GM19193 (cell line): Measurements from ENCODE around the gene NEDD9.

Experiments
- POLR2A ChIP-seq: IDR thresholded peaks from 4 replicates; pipeline ENCODE4 v1.6.1; 2011; ENCODE audit not compliant: insufficient read depth, insufficient read length; ENCODE audit errors: extremely low read depth

The NEDD9 gene

DNA sequence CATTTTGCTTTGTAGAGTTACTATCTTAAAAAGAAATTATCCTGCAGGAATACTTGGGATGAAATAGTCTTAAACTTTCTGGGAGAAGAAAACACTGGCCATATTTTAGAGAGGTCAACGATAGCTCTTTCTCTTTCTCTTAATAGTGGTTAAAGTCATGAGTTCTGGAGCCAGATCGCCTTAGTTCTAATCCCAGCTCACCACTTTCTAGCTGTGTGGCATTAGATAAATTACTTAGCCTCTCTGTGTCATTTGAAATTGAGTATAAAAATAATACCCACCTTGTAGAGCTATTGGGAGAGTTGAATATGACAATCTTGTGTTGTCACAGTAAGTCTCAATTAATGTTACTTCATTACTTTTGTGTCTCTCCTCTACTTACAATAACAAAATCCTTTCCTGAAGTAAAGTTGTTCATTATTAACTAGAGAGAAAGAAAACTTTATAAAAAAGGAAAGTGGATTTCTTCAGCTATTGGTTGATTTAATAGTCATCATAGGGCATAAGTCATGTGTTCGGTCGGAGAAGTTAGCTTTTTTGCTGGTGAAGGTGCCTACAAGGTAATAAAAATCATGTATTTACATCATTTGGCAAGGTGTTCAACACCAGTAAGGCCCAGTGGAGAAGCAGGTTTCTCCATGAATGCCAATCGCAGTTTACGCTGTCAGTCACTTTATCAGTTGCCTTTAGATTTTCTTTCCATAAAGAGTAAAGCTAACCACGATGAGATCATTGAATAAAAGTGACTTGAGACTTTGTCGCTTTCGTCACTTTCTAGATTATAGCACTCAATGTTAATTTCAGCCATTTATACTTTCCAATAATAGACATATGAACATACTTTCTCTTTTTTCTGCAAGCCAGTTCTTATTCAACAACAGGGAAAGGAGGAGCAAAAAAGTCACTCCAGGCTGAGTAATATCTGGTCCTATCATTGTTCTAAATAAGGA, 2.0 kb downstream of the NEDD9 start:
- TF ChIP-seq POLR2A: no peak

DNA sequence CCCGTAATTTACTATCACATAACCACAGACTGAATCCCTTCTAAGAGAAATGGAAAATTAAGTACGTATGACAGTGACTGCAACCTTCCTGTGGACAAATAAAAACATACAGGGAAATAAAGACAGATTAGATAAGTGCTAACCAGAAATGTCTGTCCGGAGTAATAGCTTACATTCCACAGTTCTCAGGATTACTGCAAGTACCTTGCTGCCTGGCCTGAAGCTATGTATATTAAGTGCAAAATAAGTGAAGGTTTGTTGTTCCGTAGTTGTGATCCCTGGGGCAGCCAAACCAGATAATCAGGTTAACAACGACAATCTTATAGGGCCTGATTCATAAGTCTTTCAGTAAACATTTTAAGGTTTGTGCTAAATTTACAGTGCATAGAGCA, 2.8 kb downstream of the NEDD9 start:
- TF ChIP-seq POLR2A: no peak

DNA sequence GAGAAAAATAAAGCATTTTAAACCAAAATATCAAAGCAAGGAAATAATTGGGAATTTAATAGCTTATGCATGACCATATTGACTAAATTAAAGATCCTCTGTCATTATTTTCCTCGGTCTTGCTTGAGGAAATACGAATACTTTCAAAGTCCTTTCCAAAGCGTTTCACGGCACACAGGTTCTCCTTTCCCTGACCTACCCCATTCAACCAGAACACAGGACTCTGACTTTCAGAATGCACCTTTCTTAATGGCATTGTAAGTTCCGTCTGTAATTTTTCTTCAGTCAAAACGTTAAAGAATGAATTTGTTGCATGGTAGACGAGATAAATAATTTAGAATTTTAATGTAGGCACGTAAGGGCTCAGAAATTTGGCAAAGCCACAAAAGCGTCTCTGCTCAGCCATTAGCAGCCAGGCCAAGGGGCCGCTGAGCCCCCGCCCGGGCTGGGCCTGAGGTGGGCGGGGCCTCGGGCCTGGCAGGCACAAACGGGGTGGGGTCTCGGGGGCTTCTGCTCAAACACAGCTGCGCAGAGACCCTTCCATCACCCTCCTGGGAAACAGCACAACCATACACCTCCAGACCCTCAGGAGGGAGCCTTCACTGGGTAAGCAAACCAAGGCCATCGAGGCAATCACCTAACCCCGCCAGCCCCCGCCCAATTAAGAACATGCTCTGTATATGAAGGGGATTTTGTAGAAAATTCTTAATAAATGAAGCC, 3.4 kb downstream of the NEDD9 start:
- no peak for TF ChIP-seq POLR2A

DNA sequence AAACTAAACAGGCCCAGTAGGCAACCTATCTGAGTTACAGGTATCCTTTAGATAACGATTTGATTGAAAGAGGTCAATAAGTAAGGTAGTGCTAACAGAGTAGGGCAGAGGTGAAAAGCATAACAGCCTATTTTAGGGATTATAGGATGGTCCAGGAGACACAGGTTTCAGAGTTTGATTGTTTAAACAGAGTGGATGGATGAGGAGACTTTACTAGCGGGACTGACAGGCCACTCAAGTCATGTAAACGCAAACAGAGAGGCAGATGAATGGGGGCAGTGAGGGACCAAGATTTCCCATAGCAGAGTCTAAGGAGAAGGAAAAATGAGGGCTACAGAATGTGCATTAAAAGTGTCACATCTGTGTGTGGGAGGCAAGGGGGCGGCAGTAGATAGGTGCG, 4.8 kb downstream of the NEDD9 start:
- no peak for TF ChIP-seq POLR2A

DNA sequence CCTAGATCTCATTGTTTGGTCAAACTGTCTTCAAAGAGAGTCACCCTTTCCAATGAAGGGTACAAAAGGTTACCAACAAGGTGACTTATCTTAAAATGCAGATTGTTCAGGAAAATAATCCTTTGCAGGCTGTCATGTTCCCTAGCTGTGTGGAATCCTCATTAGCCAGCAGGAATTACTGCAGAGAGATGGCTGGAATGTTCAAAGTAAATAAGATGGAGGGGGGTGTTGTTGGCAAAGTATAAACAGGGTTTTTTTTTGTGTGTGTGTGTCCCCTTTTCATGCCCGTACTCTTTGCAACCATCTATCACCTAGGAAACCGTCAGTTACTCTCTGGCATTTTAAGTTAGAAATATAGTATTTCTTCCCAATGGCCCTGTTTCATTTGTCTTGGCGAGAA, 6.5 kb downstream of the NEDD9 start:
- TF ChIP-seq POLR2A: no peak

DNA sequence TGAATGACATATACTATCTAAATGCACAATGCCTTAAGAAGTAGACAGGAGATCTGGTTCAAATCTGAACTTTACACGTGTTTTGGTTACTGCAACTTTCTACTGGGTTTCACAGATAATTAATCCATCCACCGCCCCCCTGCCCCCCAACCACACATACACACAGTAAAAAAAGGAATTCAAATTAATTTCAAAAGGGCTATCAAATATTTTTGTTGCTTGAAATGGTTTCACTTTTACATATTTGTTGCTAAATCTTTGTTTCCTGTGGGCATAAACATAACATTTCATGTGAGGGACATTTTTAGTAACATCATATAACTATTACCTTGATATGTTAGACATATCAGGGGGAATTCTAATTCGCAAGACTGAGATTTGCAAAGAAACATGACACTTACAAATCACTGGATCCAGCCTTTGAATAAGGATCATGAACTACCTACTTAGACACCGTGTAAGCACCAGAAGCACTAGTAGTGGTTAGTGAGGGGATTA, 7.5 kb downstream of the NEDD9 start:
- TF ChIP-seq POLR2A: no peak

DNA sequence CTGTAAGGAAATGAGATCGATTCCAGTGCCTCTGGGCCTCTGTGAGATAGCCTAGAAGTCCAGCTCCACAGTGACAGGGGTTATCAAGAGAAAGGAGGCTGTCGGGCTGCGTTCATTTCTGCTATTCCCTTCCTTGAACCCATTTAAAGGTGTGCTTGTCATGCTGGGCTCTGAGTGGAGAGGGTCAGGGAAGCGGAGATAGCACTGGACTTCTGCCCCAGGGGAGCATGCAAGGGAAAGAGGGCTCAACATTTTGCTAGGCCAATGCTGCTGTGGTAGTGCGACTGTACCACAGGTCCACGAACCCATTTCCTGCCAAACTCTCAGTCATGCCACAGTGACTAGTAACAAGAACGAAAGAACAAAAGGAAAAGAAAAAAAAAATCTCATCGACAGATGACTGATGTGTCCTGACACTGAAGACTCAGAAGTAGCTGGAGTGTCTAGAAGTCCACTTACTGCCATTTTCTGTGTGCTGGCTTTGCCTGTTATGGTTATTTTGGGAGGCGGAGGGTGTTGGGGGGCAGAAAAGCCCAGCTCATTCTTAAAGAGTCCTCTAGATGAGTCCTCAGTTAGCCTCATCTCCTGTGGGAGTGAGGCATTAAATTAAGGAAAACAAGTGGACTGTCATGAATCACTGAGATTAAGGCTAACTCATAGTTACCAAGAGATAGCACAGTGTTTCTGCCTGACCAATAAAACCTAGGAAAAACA, 8.1 kb downstream of the NEDD9 start:
- no peak for TF ChIP-seq POLR2A

DNA sequence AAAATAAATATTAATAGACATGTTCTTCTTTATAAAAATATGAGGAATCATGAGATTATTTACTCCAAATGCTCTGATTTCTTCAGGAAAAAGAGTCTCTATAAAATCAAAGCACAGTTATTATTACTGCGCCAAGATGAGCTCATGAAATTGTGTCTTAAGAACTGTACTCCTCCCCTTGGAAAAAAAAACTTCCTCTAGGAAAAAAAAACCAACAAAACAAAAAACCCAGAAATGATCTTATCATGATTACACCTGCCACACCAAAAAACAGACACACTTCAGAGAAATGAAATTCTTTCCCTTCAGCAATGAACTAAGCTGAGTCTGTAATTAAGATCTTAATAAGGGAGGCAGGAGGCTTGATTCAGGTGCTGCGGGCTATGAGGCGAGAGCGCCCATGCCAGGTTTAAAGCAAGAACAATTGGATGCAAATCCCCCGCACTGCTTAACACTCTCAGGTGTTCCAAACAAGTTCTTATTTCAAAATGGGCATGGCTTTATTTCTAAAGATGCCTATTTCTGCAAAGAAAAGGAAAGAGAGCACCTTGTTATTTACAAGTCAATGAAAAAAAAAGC, 9.1 kb downstream of the NEDD9 start:
- TF ChIP-seq POLR2A: no peak

DNA sequence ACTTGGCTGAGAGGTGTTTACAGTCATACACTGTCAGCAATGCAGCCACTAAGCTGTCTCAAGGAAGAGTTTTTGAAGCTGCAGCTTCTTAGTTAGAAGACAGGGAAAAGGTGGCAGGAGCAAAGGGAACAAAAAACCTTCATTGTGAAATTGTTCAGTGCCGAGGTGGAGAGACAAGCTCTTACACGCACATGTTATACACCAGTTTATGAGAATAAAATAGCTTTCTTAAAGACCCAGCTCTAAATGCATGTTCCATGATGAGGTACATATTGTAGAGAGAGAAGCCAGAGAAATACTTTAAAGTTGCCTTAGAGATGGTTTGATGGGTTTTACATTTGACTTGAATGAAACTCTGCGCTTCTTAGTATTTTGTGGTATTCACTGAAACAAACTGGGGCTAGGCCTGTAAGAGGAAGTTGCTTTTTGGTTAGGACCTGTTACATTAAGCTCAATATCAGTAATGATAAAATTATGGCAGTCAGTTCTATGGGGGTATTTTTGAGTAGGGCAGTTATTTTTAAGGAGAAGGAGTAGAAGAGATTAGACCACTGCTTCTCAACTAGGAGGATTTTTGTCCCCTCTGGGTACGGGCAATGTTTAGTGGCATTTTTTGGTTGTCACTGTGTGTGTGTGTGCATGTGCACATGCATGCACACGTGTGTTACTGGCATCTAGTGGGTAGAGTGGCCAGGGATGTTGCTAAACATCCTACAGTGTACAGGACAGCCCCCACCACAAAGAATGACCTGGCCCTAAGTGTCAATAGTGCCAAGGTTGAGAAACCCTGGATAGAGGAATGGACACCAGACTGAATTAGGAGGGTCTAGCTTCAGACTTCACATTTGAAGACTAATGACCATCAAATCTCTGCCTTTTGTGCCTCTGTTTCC, 9.8 kb downstream of the NEDD9 start:
- no peak for TF ChIP-seq POLR2A

DNA sequence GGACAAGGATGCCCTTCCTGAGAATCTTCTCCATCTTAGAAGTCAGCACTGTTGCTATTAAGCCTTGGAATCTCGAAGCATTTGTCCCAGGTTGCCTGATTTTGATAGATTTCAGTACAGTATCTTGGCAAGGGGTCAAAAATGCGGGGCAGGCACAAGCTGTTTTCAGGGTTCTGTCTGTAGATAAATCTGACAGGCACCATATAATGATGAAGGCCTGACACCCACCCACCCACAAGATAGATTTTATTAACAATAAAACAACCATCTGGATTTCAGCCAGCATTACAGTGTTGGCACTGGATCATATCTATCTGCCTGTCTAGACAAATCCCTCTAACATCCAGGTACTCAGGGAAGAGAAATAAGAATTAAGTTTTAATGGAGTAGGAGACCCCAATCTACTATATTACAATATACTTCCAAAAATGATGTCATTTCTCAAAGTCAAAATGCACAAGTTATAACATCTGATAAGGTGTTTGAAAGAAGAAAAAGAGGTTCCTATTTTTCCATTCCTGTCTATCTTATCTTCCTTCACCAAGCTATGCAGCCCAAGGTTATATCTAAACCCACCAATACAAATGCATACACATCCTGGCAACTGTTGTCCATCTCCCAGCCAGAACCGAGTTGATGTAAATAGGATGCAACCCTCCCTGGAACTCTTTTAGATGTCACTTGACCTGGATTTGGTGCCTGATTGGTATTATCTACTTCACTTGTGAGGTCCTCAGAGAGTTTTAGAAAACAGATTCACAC, 10.7 kb downstream of the NEDD9 start:
- TF ChIP-seq POLR2A: no peak

DNA sequence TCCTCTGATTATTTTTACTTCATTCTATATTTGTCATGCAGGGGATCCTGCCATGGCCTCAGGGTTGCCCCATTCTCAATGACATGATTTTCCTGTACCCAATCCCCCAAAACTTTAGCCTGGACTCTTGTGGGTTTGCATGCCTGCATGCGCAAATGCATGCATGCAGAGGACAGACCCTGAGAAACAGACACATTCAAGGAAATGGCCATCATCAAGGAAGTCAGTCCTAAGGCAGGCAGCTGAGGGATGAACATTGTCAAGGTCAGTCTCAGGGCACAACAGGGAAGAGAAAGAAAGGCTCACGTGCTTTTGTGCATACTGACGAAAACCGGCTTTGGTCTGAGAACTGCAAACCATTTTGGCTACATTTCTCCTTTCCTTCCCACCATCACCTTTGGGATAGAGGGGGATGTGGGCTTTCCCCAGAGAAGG, 13.1 kb downstream of the NEDD9 start:
- no peak for TF ChIP-seq POLR2A

DNA sequence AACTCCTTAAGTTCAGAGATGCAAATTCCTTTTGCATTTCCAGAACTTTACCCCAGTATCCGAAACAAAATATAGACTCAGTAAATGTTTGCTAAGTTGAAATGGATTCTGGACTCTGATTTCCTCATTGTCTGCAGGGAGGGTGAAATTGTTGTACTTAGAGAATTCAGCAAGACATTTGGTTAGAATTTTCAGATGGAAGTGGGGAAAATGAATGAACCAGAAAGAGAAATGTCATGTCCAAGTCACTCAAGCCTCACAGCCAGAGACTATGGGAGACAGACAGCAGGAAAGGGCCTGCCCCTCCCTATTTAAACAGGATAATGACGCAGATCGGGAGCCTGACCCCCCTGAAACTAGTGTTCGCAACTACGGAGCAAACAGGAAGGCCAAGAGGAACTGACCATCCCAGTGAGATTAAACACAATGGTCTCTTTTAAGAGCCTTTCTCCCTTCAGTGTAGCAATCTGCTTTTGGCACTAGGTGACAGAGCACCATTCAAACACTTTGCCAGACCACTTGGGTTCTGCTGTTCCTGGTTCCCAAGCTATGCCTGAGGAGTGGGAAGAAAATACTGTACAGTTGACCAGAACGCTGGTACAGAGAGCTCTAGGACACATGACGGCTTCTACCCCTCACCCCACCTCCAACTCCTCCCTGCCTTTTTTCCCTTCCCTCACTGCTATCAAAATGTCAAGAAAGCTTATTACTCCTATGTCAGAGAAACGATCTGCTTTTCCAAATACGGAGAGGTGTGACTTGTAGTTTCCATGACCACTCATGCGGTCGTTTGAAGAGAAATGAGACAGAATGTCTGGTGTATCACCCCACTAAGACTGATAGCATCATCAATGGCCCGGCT, 13.7 kb downstream of the NEDD9 start:
- TF ChIP-seq POLR2A: no peak
